ENCODE results near the gene AHNAK.

- TF ChIP-seq CTCF (IDR thresholded peaks at IDR 0.05): no peak
- no peak for TF ChIP-seq ZFP36 (IDR thresholded peaks at IDR 0.05; ENCODE audit: borderline replicate concordance, partially characterized antibody)
- TF ChIP-seq EP300 (IDR thresholded peaks at IDR 0.05): no peak
- no peak for TF ChIP-seq POLR2A (IDR thresholded peaks at IDR 0.05; ENCODE audit: low read length)
- no peak for TF ChIP-seq PBX3 (IDR thresholded peaks at IDR 0.05)
- TF ChIP-seq ZSCAN20 (CRISPR knock-in tag; IDR thresholded peaks at IDR 0.05): no peak
- no peak for TF ChIP-seq ESRRA (IDR thresholded peaks at IDR 0.05; ENCODE audit: borderline replicate concordance, low read length)
- no peak for TF ChIP-seq NFE2L2 (conservative IDR thresholded peaks at IDR 0.05; ENCODE audit: low read length)
- TF ChIP-seq RFX5 (IDR thresholded peaks at IDR 0.05): no peak
- no peak for TF ChIP-seq MAZ (IDR thresholded peaks at IDR 0.05; ENCODE audit: borderline replicate concordance, low read depth, low read length)
- no peak for TF ChIP-seq USF2 (IDR thresholded peaks at IDR 0.05)
- TF ChIP-seq SMC3 (IDR thresholded peaks at IDR 0.05): no peak
- no peak for TF ChIP-seq FOSL2 (IDR thresholded peaks at IDR 0.05)
- no peak for TF ChIP-seq FOSL2 (CRISPR knock-in tag; IDR thresholded peaks at IDR 0.05)
These were observed 135.6 kb downstream of the AHNAK start for GRCh38 chr11:62410972-62411371.

Measured in A549 (cell line).